OCI-LY3 (cell line): ENCODE results near the gene GPR39.

ENCODE experiments used
- EZH2phosphoT487 ChIP-seq: fragments of 200-600 bp; shearing (Covaris generic); IDR thresholded peaks from 2 replicates; pipeline ENCODE4 v1.6.1; 2018; ENCODE audit warnings: antibody characterized with exemption, mixed run types, low read depth
- TF ChIP-seq, protein P1 (sequence below): fragments of 200-600, 300-600 bp; sonication (generic); IDR thresholded peaks from 2 replicates; pipeline ENCODE4 v1.5.1; 2014; ENCODE audit warnings: antibody characterized with exemption, low read length, low read depth

DNA sequence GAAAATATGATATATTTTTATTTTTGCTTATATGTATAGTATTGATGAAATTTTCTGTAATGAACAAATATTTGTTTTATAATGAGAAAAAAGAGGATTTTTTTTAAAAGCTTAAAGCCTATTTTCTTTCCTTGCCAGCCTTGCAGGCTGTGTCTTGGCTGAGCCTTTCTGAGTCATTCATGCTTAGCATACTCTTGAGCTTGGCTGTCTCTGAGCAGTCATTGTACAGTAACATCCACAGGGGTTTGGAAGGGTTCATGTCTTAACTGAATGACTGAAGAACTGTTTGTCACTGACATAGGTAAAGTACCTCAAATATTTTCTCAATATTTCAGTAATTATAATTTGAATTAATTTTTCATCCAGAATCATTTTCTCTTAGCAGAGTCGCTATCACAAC is 49.3 kb downstream of the GPR39 start:
- TF ChIP-seq, protein P1, sequence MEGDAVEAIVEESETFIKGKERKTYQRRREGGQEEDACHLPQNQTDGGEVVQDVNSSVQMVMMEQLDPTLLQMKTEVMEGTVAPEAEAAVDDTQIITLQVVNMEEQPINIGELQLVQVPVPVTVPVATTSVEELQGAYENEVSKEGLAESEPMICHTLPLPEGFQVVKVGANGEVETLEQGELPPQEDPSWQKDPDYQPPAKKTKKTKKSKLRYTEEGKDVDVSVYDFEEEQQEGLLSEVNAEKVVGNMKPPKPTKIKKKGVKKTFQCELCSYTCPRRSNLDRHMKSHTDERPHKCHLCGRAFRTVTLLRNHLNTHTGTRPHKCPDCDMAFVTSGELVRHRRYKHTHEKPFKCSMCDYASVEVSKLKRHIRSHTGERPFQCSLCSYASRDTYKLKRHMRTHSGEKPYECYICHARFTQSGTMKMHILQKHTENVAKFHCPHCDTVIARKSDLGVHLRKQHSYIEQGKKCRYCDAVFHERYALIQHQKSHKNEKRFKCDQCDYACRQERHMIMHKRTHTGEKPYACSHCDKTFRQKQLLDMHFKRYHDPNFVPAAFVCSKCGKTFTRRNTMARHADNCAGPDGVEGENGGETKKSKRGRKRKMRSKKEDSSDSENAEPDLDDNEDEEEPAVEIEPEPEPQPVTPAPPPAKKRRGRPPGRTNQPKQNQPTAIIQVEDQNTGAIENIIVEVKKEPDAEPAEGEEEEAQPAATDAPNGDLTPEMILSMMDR: no peak
- no peak for TF ChIP-seq EZH2phosphoT487
